ENCODE results near the gene HLA-A.

- no peak for TF ChIP-seq ZFP3 (CRISPR knock-in tag; IDR thresholded peaks at IDR 0.05)
- TF ChIP-seq, protein P1, sequence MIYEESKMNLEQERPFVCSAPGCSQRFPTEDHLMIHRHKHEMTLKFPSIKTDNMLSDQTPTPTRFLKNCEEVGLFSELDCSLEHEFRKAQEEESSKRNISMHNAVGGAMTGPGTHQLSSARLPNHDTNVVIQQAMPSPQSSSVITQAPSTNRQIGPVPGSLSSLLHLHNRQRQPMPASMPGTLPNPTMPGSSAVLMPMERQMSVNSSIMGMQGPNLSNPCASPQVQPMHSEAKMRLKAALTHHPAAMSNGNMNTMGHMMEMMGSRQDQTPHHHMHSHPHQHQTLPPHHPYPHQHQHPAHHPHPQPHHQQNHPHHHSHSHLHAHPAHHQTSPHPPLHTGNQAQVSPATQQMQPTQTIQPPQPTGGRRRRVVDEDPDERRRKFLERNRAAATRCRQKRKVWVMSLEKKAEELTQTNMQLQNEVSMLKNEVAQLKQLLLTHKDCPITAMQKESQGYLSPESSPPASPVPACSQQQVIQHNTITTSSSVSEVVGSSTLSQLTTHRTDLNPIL (CRISPR knock-in tag; IDR thresholded peaks at IDR 0.05; ENCODE audit: low read depth), result no peak
Measured at GRCh38 chr6:29964887-29965562, 22.7 kb downstream of the HLA-A start.

All from SK-N-SH treated with all-trans-retinoic acid at 6 μM for 48 hours (cell line).